ENCODE measurements around the gene AARS1.

DNA sequence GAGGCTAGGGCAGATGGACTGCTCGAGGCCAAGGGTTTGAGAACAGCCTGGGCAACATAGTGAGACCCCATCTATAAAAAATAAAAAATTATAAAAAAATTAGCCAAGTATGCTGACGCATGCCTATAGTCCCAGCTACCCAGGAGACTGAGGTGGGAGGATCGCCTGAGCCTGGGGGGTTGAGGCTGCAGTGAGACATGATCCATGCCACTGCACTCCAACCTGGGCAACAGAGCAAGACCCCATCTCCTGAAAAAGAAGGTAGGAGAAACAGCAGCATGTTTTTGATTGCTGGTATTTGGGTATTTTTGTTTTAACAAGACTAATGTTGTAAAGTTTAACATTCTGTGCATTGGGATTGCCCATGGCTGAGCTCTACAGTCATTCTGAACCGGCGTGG lies 48.5 kb upstream of the AARS1 start:
- TF ChIP-seq POLR2AphosphoS5 (IDR thresholded peaks at IDR 0.05) = no peak
- no peak for TF ChIP-seq CTCF (IDR thresholded peaks at IDR 0.05)

Measured in gastroesophageal sphincter (tissue), 3 donors.